ENCODE data around the gene DCXR. TPM values are rescaled to one million over a fixed set of nuclear protein-coding genes. Genes with fewer than 3 reads are reported as not detected.
"Not testable (repeated sequence)": the region's sequence is repeated elsewhere in the genome, so short reads cannot be mapped to it uniquely, and the experiment has no call there.

Gene DCXR
- total RNA-seq, 1 donor from 2014 or later, result 138 TPM

DNA sequence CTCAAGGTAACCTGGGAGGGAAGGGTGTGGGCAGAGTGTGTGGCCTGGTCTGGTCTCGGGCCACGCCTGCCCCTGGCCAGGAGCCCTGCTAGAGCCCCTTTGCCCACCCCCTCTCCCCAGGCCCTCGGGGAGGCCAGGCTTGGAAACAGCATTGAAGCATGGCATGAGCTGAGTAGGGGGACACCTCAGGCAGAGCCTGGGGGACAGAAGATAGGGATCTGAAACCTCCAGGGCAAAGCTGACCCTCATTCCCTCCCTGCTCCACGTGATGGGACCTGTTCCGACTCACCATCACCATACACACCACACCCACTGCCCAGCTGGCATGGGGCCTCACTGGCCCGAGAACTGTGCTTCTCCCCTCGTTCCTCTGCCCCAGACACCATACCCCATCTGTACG, 11.6 kb upstream of the DCXR start:
- H3K36me3 Mint-ChIP-seq (ENCODE audit: low read depth), result peaks cover 5% of the 10 kb centered on the region
- H3K9me3 Mint-ChIP-seq, result no peaks in the 10 kb centered on the region
- intact Hi-C loops (cut with micrococcal nuclease), result no loop called here
- H3K4me3 Mint-ChIP-seq (ENCODE audit: low read depth), result peak overlapping the region; percentile 37
- DNase-seq (ENCODE audit: low spot score), result no peak
- H3K4me1 Mint-ChIP-seq (ENCODE audit: low read depth), result peaks cover 7% of the 10 kb centered on the region
- no peak overlapping the region for H3K27ac Mint-ChIP-seq
- no peaks in the 10 kb centered on the region for H3K27me3 Mint-ChIP-seq (ENCODE audit: low read depth)

GRCh38 chr17:82048571-82048971, 11.1 kb upstream of the DCXR start:
- Mint-ChIP-seq H3K27me3 (ENCODE audit: low read depth) (no peaks in the 10 kb centered on the region), H3K4me3 (ENCODE audit: low read depth) (peak overlapping the region; percentile 21), H3K9me3 (no peaks in the 10 kb centered on the region), H3K27ac (no peak overlapping the region), H3K36me3 (ENCODE audit: low read depth) (peaks cover 5% of the 10 kb centered on the region), H3K4me1 (ENCODE audit: low read depth) (peaks cover 7% of the 10 kb centered on the region)
- intact Hi-C loops (cut with micrococcal nuclease), result no loop called here
- no peak for DNase-seq (ENCODE audit: low spot score)

- H3K4me3 Mint-ChIP-seq (ENCODE audit: low read depth), result no peak overlapping the region
- H3K27me3 Mint-ChIP-seq (ENCODE audit: low read depth), result no peaks in the 10 kb centered on the region
- DNase-seq (ENCODE audit: low spot score), result no peak
- intact Hi-C loops (cut with micrococcal nuclease), result no loop called here
- no peaks in the 10 kb centered on the region for H3K9me3 Mint-ChIP-seq
- no peak overlapping the region for H3K27ac Mint-ChIP-seq
- peaks cover 7% of the 10 kb centered on the region for H3K4me1 Mint-ChIP-seq (ENCODE audit: low read depth)
- peaks cover 5% of the 10 kb centered on the region for H3K36me3 Mint-ChIP-seq (ENCODE audit: low read depth)
Observed at GRCh38 chr17:82047914-82048570, 10.5 kb upstream of the DCXR start.

DNA sequence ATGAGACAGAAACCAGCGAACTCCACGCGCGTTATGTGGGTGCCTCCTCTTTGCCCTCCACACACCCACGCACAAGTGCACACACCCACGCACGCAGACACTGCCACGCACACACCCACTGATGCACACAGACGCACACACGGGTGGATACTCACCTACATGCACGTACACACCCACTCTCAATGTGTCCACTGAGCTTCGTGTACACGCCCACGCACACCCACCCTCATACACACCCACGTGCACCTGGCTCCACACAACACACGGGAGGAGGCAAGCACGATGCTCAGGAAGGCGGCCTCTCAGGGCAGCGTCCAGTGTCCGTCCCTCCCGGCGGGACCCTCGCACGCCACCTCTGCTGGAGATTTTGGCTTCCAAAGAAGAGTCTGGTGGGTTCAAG, 9.9 kb upstream of the DCXR start:
- no peak for DNase-seq (ENCODE audit: low spot score)
- no peak overlapping the region for H3K27ac Mint-ChIP-seq
- H3K36me3 Mint-ChIP-seq (ENCODE audit: low read depth), result peaks cover 5% of the 10 kb centered on the region
- intact Hi-C loops (cut with micrococcal nuclease), result no loop called here
- no peaks in the 10 kb centered on the region for H3K9me3 Mint-ChIP-seq
- no peak overlapping the region for H3K4me3 Mint-ChIP-seq (ENCODE audit: low read depth)
- no peaks in the 10 kb centered on the region for H3K27me3 Mint-ChIP-seq (ENCODE audit: low read depth)
- peaks cover 7% of the 10 kb centered on the region for H3K4me1 Mint-ChIP-seq (ENCODE audit: low read depth)

DNA sequence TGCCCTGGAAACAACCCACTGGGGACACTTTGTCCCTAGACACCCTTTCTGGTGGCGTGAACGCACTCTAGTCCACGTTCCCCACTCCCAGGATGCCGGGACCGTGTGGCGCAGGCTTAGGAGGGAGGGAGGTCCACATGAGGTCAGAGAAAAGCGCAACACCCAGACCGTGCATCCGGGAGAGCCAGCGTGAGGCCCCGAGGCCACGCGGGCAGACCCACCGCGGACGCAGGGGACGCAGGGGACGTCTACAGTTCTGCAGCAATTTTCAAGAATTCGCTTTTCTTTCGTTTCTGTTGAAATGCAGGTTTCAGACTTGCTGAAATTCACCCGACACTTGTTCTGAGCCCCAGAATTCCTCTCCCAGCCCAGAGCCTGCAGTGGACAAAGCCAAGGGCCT, 9.4 kb upstream of the DCXR start:
- peaks cover 5% of the 10 kb centered on the region for H3K36me3 Mint-ChIP-seq (ENCODE audit: low read depth)
- no peaks in the 10 kb centered on the region for H3K27me3 Mint-ChIP-seq (ENCODE audit: low read depth)
- no peak for DNase-seq (ENCODE audit: low spot score)
- H3K4me3 Mint-ChIP-seq (ENCODE audit: low read depth), result peak overlapping the region; percentile 17
- H3K27ac Mint-ChIP-seq, result no peak overlapping the region
- intact Hi-C loops (cut with micrococcal nuclease), result no loop called here
- peaks cover 7% of the 10 kb centered on the region for H3K4me1 Mint-ChIP-seq (ENCODE audit: low read depth)
- no peaks in the 10 kb centered on the region for H3K9me3 Mint-ChIP-seq

- H3K27me3 Mint-ChIP-seq (ENCODE audit: low read depth), result no peaks in the 10 kb centered on the region
- no peak overlapping the region for H3K27ac Mint-ChIP-seq
- peaks cover 7% of the 10 kb centered on the region for H3K4me1 Mint-ChIP-seq (ENCODE audit: low read depth)
- H3K4me3 Mint-ChIP-seq (ENCODE audit: low read depth), result no peak overlapping the region
- intact Hi-C loops (cut with micrococcal nuclease), result no loop called here
- H3K36me3 Mint-ChIP-seq (ENCODE audit: low read depth), result peaks cover 5% of the 10 kb centered on the region
- DNase-seq (ENCODE audit: low spot score), result no peak
- no peaks in the 10 kb centered on the region for H3K9me3 Mint-ChIP-seq
Observed at GRCh38 chr17:82045936-82046484, 8.5 kb upstream of the DCXR start.

DNA sequence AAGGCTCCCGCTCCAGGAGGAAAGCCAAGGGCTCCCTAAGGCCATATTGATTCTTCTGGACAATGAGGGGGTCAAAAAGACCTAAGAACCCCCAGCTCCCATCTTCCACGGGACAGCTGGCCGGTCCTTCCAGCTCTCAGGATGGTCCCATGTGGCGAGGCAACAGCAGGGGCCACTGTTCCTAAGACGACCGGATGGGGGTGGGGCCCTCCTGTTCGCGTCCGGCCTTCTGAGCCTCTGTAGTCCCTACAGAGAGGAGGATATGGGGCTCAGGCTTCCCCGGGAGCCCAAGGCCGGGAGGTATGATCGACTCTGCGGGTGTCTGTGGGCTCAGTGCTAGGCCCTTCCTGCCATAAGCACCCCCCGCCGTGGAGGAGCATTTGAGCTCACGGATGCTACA, 6.0 kb upstream of the DCXR start:
- Mint-ChIP-seq H3K9me3 (no peaks in the 10 kb centered on the region), H3K4me1 (ENCODE audit: low read depth) (peaks cover 7% of the 10 kb centered on the region), H3K36me3 (ENCODE audit: low read depth) (no peaks in the 10 kb centered on the region), H3K27me3 (ENCODE audit: low read depth) (no peaks in the 10 kb centered on the region), H3K4me3 (ENCODE audit: low read depth) (no peak overlapping the region), H3K27ac (no peak overlapping the region)
- intact Hi-C loops (cut with micrococcal nuclease), result no loop called here
- DNase-seq (ENCODE audit: low spot score), result no peak

DNA sequence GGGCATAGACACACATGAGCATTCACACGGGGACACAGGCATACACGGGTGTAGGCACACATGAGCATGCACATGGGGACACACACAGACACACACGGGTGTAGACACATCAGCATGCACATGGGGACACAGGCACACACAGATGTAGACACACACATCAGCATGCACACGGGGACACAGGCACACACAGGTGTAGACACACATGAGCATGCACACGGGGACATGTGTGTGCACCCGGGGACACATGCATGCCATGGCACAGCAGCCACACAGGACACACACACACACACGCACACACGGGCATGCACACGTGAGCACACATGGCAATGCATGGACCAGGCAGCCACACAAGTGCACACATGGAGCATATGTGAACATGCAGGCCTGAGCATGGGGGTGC, 5.2 kb upstream of the DCXR start:
- no peak overlapping the region for H3K4me3 Mint-ChIP-seq (ENCODE audit: low read depth)
- H3K27ac Mint-ChIP-seq, result no peak overlapping the region
- H3K36me3 Mint-ChIP-seq (ENCODE audit: low read depth), result no peaks in the 10 kb centered on the region
- DNase-seq (ENCODE audit: low spot score), result no peak
- peaks cover 11% of the 10 kb centered on the region for H3K4me1 Mint-ChIP-seq (ENCODE audit: low read depth)
- intact Hi-C loops (cut with micrococcal nuclease), result no loop called here
- H3K9me3 Mint-ChIP-seq, result no peaks in the 10 kb centered on the region
- H3K27me3 Mint-ChIP-seq (ENCODE audit: low read depth), result no peaks in the 10 kb centered on the region

- intact Hi-C loops (cut with micrococcal nuclease), result no loop called here
- no peak overlapping the region for H3K4me3 Mint-ChIP-seq (ENCODE audit: low read depth)
- no peaks in the 10 kb centered on the region for H3K9me3 Mint-ChIP-seq
- H3K27ac Mint-ChIP-seq, result no peak overlapping the region
- no peaks in the 10 kb centered on the region for H3K27me3 Mint-ChIP-seq (ENCODE audit: low read depth)
- DNase-seq (ENCODE audit: low spot score), result no peak
- peaks cover 8% of the 10 kb centered on the region for H3K4me1 Mint-ChIP-seq (ENCODE audit: low read depth)
- peaks cover under 1% of the 10 kb centered on the region for H3K36me3 Mint-ChIP-seq (ENCODE audit: low read depth)
Observed at GRCh38 chr17:82041144-82041814, 3.8 kb upstream of the DCXR start.

DNA sequence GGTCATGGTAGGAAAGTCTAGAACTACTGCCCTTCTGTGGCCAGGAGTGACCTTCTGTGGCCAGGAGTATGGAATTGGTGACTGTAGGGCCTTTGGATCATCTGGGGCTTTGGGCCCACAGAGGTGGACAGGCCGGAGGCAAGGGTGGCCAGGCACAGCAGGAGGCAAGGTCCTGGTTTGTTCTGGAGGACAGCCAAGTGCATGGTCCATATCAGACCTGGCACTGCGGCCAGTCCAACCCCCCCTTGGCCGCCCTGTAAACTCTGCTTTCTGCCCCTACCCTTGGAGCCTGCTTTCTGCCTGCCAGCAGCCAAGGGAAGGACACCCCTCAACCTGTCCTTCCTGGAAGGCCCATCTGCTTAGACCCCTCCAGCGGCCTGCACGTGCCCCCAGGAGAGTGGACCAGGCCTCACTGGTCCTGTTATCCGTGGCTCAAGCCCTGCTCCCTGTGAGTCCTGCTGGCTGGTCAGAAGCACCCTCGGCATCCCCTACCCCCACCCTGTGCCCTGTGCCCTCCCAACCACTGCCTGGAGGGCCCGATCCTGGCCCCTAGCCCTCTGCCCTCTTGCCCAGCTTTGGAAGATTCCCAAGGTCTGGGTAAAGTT, 2.3 kb upstream of the DCXR start:
- Mint-ChIP-seq H3K4me3 (ENCODE audit: low read depth) (no peak overlapping the region), H3K27ac (no peak overlapping the region), H3K36me3 (ENCODE audit: low read depth) (peaks cover 13% of the 10 kb centered on the region), H3K4me1 (ENCODE audit: low read depth) (peaks cover 11% of the 10 kb centered on the region), H3K27me3 (ENCODE audit: low read depth) (no peaks in the 10 kb centered on the region), H3K9me3 (no peaks in the 10 kb centered on the region)
- no peak for DNase-seq (ENCODE audit: low spot score)
- intact Hi-C loops (cut with micrococcal nuclease), result loop anchor here (10.0 kb wide), 1 partner anchor 375 kb away; the partner anchor contains the start of genes HEXD and OGFOD3

- not testable (repeated sequence) for H3K27me3 Mint-ChIP-seq (ENCODE audit: low read depth); H3K9me3 Mint-ChIP-seq; H3K27ac Mint-ChIP-seq; DNase-seq (ENCODE audit: low spot score)
- Mint-ChIP-seq H3K4me3 (ENCODE audit: low read depth) (peak overlapping the region; percentile 9), H3K4me1 (ENCODE audit: low read depth) (peaks cover 11% of the 10 kb centered on the region), H3K36me3 (ENCODE audit: low read depth) (peaks cover 18% of the 10 kb centered on the region)
- intact Hi-C loops (cut with micrococcal nuclease), result loop anchor here (10.0 kb wide), 1 partner anchor 376 kb away; the partner anchor contains the start of genes HEXD and OGFOD3
Observed at GRCh38 chr17:82038796-82039409, 1.4 kb upstream of the DCXR start.

GRCh38 chr17:82037889-82038195, 345 bp upstream of the DCXR start:
- no peaks in the 10 kb centered on the region for H3K9me3 Mint-ChIP-seq

More at GRCh38 chr17:82037889-82038195, 345 bp upstream of the DCXR start:
- Mint-ChIP-seq H3K4me3 (ENCODE audit: low read depth) (peak overlapping the region; percentile 74), H3K4me1 (ENCODE audit: low read depth) (peaks cover 12% of the 10 kb centered on the region), H3K27me3 (ENCODE audit: low read depth) (no peaks in the 10 kb centered on the region), H3K36me3 (ENCODE audit: low read depth) (peaks cover 18% of the 10 kb centered on the region), H3K27ac (peak overlapping the region; percentile 87)
- intact Hi-C loops (cut with micrococcal nuclease), result loop anchor here (1.0 to 10.0 kb wide), 2 partner anchors 15 to 377 kb away; partner anchors contain the start of genes HEXD, LRRC45 and OGFOD3
- DNase-seq (ENCODE audit: low spot score), result no peak

Data from activated T-helper 2 cell treated with anti-CD3 and anti-CD28 coated beads, Interferon-gamma antibody, Interleukin-2, Interleukin-4, amounts not matched to agents 10 μg/mL and 5 μg/mL and 100 μg/mL, durations not matched to agents 14 hours and 24 hours and 36 hours (primary cell).